B cell (primary cell): Measurements from ENCODE around the gene FAM217B. TPM values are rescaled to one million over a fixed set of nuclear protein-coding genes. Genes with fewer than 3 reads are reported as not detected.

Experiments
- ATAC-seq: fragments of 200-7000 bp; cut with Tn5 transposase; one replicate; pipeline ENCODE4 v1.10.0; 2021; ENCODE audit warnings: low read depth, mild to moderate bottlenecking, moderate number of reproducible peaks, moderate library complexity
- CTCF ChIA-PET: fragments of 350-600 bp; sonication (Branson Sonifier 250); formaldehyde crosslinking; loops from one replicate; lab custom pipeline; 2021; ENCODE audit warnings: antibody characterized with exemption, inconsistent platforms; lab: Charles Lee
- POLR2A ChIA-PET: fragments of 350-600 bp; sonication (Branson Sonifier 250); formaldehyde crosslinking; loops from one replicate; lab custom pipeline; 2021; ENCODE audit warnings: antibody characterized with exemption; lab: Charles Lee
- DNase-seq: peaks from one replicate; pipeline ENCODE4 v3.0.0; 2013
- H2AFZ ChIP-seq: 2 replicates; pipeline ENCODE4 v1.6.1; 2012; ENCODE audit warnings: mild to moderate bottlenecking, low read depth, low read length; ENCODE audit not compliant: insufficient read depth, poor library complexity, severe bottlenecking
- H3K27ac ChIP-seq, 2 donors: 1 replicate in 1 of 2; 2 replicates in 1 of 2; pipeline ENCODE4 v1.5.1; 2012 to 2013; ENCODE audit warnings: low read length in 2 of 2, mild to moderate bottlenecking in 2 of 2, moderate library complexity in 1 of 2
- H3K27me3 ChIP-seq, 4 experiments: fragments of 200-600 bp in 1 of 4; sonication (generic) in 1 of 4; replicated peaks in 1 of 4; 1 replicate in 2 of 4; 2 replicates in 2 of 4; pipeline versions ENCODE4 v1.6.1 to v1.7.0; 2013 to 2016; ENCODE audit warnings: low read length in 3 of 4, mild to moderate bottlenecking in 2 of 4, mixed read lengths in 1 of 4, moderate library complexity in 1 of 4; ENCODE audit not compliant: insufficient read depth in 4 of 4, control insufficient read depth in 3 of 4; ENCODE audit errors: control extremely low read depth in 1 of 4
- H3K36me3 ChIP-seq, 2 experiments: replicated peaks in 1 of 2; 1 replicate in 1 of 2; 2 replicates in 1 of 2; pipeline versions ENCODE4 v1.6.1 to v1.7.1; 2013; ENCODE audit warnings: low read length in 1 of 2; ENCODE audit not compliant: insufficient read depth in 2 of 2, control insufficient read depth in 1 of 2; ENCODE audit errors: control extremely low read depth in 1 of 2, extremely low read depth in 1 of 2
- H3K4me1 ChIP-seq, 2 donors: fragments of 200-600 bp in 1 of 2; sonication (generic) in 1 of 2; 1 replicate in 1 of 2; 2 replicates in 1 of 2; pipeline versions ENCODE4 v1.5.1 to v1.6.1; 2013 to 2017; ENCODE audit warnings: low read length in 2 of 2; ENCODE audit not compliant: control insufficient read depth in 2 of 2, insufficient read depth in 2 of 2
- H3K4me2 ChIP-seq: replicated peaks from 2 replicates; pipeline ENCODE3; 2012; ENCODE audit warnings: mild to moderate bottlenecking, low read depth, low read length; ENCODE audit not compliant: poor library complexity, severe bottlenecking
- H3K4me3 ChIP-seq, 5 experiments: fragments of 200-600 bp in 1 of 5; sonication (generic) in 1 of 5; 1 replicate in 3 of 5; 2 replicates in 2 of 5; pipeline versions ENCODE4 v1.5.1 to v1.7.0; 2011 to 2016; ENCODE audit warnings: low read length in 4 of 5, mild to moderate bottlenecking in 4 of 5, low read depth in 2 of 5, control low read depth in 1 of 5, moderate library complexity in 1 of 5; ENCODE audit not compliant: insufficient read depth in 1 of 5; ENCODE audit errors: control extremely low read depth in 1 of 5, extremely low read depth in 1 of 5
- H3K79me2 ChIP-seq: fragments of 200-600 bp; sonication (generic); one replicate; pipeline ENCODE4 v1.6.0; 2016; ENCODE audit warnings: low read length; ENCODE audit not compliant: control insufficient read depth, insufficient read depth
- H3K9ac ChIP-seq: fragments of 200-600 bp; sonication (generic); 2 replicates; pipeline ENCODE4 v1.6.1; 2017; ENCODE audit warnings: mild to moderate bottlenecking, low read length, moderate library complexity
- H3K9me3 ChIP-seq, 3 donors: one replicate each; pipeline versions ENCODE4 v1.6.1 to v1.7.1; 2013; ENCODE audit warnings: low read length in 2 of 3; ENCODE audit not compliant: control insufficient read depth in 2 of 3, insufficient read depth in 1 of 3; ENCODE audit errors: control extremely low read depth in 1 of 3
- H4K20me1 ChIP-seq: 2 replicates; pipeline ENCODE4 v1.6.0; 2012; ENCODE audit warnings: mild to moderate bottlenecking, low read length; ENCODE audit not compliant: insufficient read depth, control insufficient read depth, poor library complexity, severe bottlenecking
- H3K27ac Mint-ChIP-seq: one replicate; pipeline ENCODE4 v1.8.0; 2021; ENCODE audit warnings: mixed read lengths
- H3K27me3 Mint-ChIP-seq: one replicate; pipeline ENCODE4 v1.8.0; 2021; ENCODE audit warnings: mixed read lengths
- H3K4me1 Mint-ChIP-seq: one replicate; pipeline ENCODE4 v1.8.0; 2021; ENCODE audit warnings: mixed read lengths
- H3K4me3 Mint-ChIP-seq: one replicate; pipeline ENCODE4 v1.8.0; 2021; ENCODE audit warnings: mixed read lengths
- H3K9me3 Mint-ChIP-seq: one replicate; pipeline ENCODE4 v1.8.0; 2022; ENCODE audit warnings: mixed read lengths; ENCODE audit not compliant: insufficient read depth
- EZH2 ChIP-seq: IDR thresholded peaks from 2 replicates; pipeline ENCODE4 v1.6.1; 2012; ENCODE audit warnings: borderline replicate concordance, low read depth, mild to moderate bottlenecking, moderate library complexity, low read length; ENCODE audit not compliant: insufficient read depth, poor library complexity, severe bottlenecking
- WGBS: methylation state at CpG from one replicate; pipeline ENCODE4 v1.1.5; 2013; ENCODE audit warnings: missing lambda C conversion rate; ENCODE audit not compliant: insufficient coverage; 5-methylcytosine and 5-hydroxymethylcytosine counted together
- intact Hi-C: fragments of 100-400 bp; cut with micrococcal nuclease; formaldehyde crosslinking; loops from one replicate; pipeline ENCODE4 v1.10.0; 2022
- polyA plus RNA-seq: library from polyadenylated mRNA; depleted of rRNA; stranded (reverse); fragments of >200 nt; gene quantifications from 2 replicates; pipeline ENCODE4 v1.2.3, GENCODE V29; 2012
- total RNA-seq, 2 donors: library from RNA; stranded (reverse); fragments of 120-200 nt in 1 of 2; gene quantifications; 1 replicate in 1 of 2; 2 replicates in 1 of 2; pipeline versions ENCODE4 v1.2.3 to v1.2.4, GENCODE V29; 2013 to 2022
- TF ChIP-seq, protein P1 (sequence below): fragments of 200-600 bp; IDR thresholded peaks from one replicate; pipeline ENCODE4 v1.8.0; 2022; ENCODE audit warnings: antibody characterized with exemption, mild to moderate bottlenecking

FAM217B gene
- total and polyA plus RNA-seq, 2 donors (not counting 1 experiment from before 2014, with no cell fraction given) = 3.6 to 34.9 TPM

DNA sequence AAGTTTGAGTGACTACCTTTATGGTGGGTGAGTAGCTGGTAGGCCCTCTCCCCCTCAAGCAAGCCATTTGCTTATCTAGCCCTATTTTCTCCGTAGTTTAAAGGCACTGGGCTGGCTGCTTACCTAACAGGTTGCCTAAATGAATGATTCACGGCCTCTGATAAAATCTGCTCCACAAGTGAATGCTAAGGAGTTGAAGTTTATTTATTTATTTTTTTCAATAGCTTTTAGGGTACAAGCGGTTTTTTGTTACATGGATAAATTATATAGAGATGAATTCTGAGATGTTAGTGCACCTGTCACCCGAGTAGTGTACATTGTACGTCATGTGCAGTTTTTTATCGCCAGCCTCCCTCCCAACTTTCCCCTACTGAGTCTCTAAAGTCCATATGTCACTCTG is 9.7 kb downstream of the FAM217B start:
- Mint-ChIP-seq H3K27me3 (no peaks in the 10 kb centered on the region), H3K9me3 (no peaks in the 10 kb centered on the region), H3K27ac (peak overlapping the region; percentile 46), H3K4me1 (peaks cover 12% of the 10 kb centered on the region), H3K4me3 (no peak overlapping the region)
- Histone ChIP-seq H4K20me1 (no peaks in the 10 kb centered on the region), H3K27ac (no peak overlapping the region), H3K9ac (no peak overlapping the region), H2AFZ (no peak overlapping the region), H3K9me3 (no peaks in the 10 kb centered on the region), H3K4me3 (no peak overlapping the region), H3K27me3 (no peaks in the 10 kb centered on the region), H3K36me3 (peaks cover 3 to 7% of the 10 kb centered on the region in 2 experiments), H3K4me2 (no peak overlapping the region), H3K4me1 (peaks cover 4 to 10% of the 10 kb centered on the region in 2 donors), H3K79me2 (no peaks in the 10 kb centered on the region)
- ATAC-seq (no peak), DNase-seq (no peak)
- 100% methylated on average over 1 of the region's 6 CpGs for WGBS
- CTCF ChIA-PET = interaction anchor here (0.8 to 4.1 kb wide), 7 partner anchors 9 to 314 kb away, joined by 3 to 45 read pairs (median 4); partner anchors contain the start of genes CDH26, FAM217B, PPP1R3D and SYCP2
- intact Hi-C loops = loop anchor here (1.0 to 5.0 kb wide), 3 partner anchors 10 to 1277 kb away; partner anchors contain the start of genes FAM217B and PPP1R3D
- POLR2A ChIA-PET = no interaction called here
- TF ChIP-seq, protein P1, sequence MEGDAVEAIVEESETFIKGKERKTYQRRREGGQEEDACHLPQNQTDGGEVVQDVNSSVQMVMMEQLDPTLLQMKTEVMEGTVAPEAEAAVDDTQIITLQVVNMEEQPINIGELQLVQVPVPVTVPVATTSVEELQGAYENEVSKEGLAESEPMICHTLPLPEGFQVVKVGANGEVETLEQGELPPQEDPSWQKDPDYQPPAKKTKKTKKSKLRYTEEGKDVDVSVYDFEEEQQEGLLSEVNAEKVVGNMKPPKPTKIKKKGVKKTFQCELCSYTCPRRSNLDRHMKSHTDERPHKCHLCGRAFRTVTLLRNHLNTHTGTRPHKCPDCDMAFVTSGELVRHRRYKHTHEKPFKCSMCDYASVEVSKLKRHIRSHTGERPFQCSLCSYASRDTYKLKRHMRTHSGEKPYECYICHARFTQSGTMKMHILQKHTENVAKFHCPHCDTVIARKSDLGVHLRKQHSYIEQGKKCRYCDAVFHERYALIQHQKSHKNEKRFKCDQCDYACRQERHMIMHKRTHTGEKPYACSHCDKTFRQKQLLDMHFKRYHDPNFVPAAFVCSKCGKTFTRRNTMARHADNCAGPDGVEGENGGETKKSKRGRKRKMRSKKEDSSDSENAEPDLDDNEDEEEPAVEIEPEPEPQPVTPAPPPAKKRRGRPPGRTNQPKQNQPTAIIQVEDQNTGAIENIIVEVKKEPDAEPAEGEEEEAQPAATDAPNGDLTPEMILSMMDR = no peak
- no peak for TF ChIP-seq EZH2

DNA sequence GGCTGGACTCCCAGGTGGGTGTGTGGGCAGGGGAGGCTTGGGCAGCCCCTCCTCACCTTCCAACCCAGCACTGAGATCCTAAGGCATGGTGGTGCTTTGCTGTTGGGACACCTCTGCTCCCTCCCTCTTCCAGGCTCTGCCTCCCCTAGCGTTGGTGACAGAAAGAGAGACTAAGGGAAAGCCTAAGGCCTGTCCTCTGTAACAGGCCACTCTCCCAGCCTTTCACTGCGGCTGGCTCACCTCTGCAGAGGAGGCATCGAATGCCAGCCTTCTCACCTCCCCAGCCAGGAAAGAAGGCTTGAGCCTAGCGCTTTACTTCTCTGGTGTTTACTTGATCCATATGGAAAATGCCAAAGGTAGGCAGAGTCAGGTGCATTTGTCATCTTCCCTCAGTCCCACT is 14.5 kb downstream of the FAM217B start:
- H3K9ac ChIP-seq = no peak overlapping the region
- Mint-ChIP-seq H3K27ac (no peak overlapping the region), H3K9me3 (no peaks in the 10 kb centered on the region), H3K27me3 (no peaks in the 10 kb centered on the region), H3K4me3 (no peak overlapping the region), H3K4me1 (no peaks in the 10 kb centered on the region)
- no peak overlapping the region for H3K4me2 ChIP-seq
- no peak overlapping the region for H2AFZ ChIP-seq
- intact Hi-C loops = no loop called here
- H3K27me3 ChIP-seq = no peaks in the 10 kb centered on the region
- H3K79me2 ChIP-seq = no peaks in the 10 kb centered on the region
- no peak for ATAC-seq
- TF ChIP-seq, protein P1 = no peak
- TF ChIP-seq EZH2 = no peak
- 100% methylated on average over 4 of the region's 4 CpGs for WGBS
- no peaks in the 10 kb centered on the region for H3K9me3 ChIP-seq
- no peak overlapping the region for H3K27ac ChIP-seq
- no peaks in the 10 kb centered on the region for H4K20me1 ChIP-seq
- no peak for DNase-seq
- no peaks in the 10 kb centered on the region for H3K4me1 ChIP-seq
- ChIA-PET CTCF (interaction anchor here (1.3 to 2.9 kb wide), 4 partner anchors 9 to 27 kb away, joined by 3 to 11 read pairs (median 6); partner anchors contain the start of genes FAM217B and PPP1R3D), POLR2A (no interaction called here)
- peaks cover 0 to 3% of the 10 kb centered on the region in 2 experiments for H3K36me3 ChIP-seq
- no peak overlapping the region for H3K4me3 ChIP-seq
